Measurements from ENCODE around the gene GPR158. TPM values are rescaled to one million over a fixed set of nuclear protein-coding genes. Genes with fewer than 3 reads are reported as not detected.

Gene GPR158
- total RNA-seq, 1 donor from 2014 or later: 0.10 TPM

- Mint-ChIP-seq H3K27ac (no peak overlapping the region), H3K36me3 (ENCODE audit: insufficient read depth) (no peaks in the 10 kb centered on the region), H3K4me1 (ENCODE audit: low read depth) (peaks cover 2% of the 10 kb centered on the region), H3K4me3 (ENCODE audit: low read depth) (no peak overlapping the region), H3K9me3 (ENCODE audit: low read depth) (no peaks in the 10 kb centered on the region), H3K27me3 (no peaks in the 10 kb centered on the region)
- TF ChIP-seq, protein P1, sequence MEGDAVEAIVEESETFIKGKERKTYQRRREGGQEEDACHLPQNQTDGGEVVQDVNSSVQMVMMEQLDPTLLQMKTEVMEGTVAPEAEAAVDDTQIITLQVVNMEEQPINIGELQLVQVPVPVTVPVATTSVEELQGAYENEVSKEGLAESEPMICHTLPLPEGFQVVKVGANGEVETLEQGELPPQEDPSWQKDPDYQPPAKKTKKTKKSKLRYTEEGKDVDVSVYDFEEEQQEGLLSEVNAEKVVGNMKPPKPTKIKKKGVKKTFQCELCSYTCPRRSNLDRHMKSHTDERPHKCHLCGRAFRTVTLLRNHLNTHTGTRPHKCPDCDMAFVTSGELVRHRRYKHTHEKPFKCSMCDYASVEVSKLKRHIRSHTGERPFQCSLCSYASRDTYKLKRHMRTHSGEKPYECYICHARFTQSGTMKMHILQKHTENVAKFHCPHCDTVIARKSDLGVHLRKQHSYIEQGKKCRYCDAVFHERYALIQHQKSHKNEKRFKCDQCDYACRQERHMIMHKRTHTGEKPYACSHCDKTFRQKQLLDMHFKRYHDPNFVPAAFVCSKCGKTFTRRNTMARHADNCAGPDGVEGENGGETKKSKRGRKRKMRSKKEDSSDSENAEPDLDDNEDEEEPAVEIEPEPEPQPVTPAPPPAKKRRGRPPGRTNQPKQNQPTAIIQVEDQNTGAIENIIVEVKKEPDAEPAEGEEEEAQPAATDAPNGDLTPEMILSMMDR (IDR thresholded peaks at IDR 0.05; ENCODE audit: unreplicated experiment): no peak
- no peak for DNase-seq (ENCODE audit: low spot score, unreplicated experiment)
These were observed 454.5 kb downstream of the GPR158 start for GRCh38 chr10:25629333-25629732.

GRCh38 chr10:25631471-25631870, 456.7 kb downstream of the GPR158 start:
- DNase-seq (ENCODE audit: low spot score, unreplicated experiment): no peak
- peaks cover 4% of the 10 kb centered on the region for H3K4me1 Mint-ChIP-seq (ENCODE audit: low read depth)
- no peaks in the 10 kb centered on the region for H3K36me3 Mint-ChIP-seq (ENCODE audit: insufficient read depth)
- TF ChIP-seq, protein P1 (IDR thresholded peaks at IDR 0.05; ENCODE audit: unreplicated experiment): no peak
- no peak overlapping the region for H3K27ac Mint-ChIP-seq
- H3K9me3 Mint-ChIP-seq (ENCODE audit: low read depth): no peaks in the 10 kb centered on the region
- H3K4me3 Mint-ChIP-seq (ENCODE audit: low read depth): no peak overlapping the region
- H3K27me3 Mint-ChIP-seq: no peaks in the 10 kb centered on the region

- H3K27me3 Mint-ChIP-seq: no peaks in the 10 kb centered on the region
- TF ChIP-seq, protein P1 (IDR thresholded peaks at IDR 0.05; ENCODE audit: unreplicated experiment): no peak
- H3K9me3 Mint-ChIP-seq (ENCODE audit: low read depth): no peaks in the 10 kb centered on the region
- DNase-seq (ENCODE audit: low spot score, unreplicated experiment): no peak
- no peak overlapping the region for H3K27ac Mint-ChIP-seq
- H3K4me1 Mint-ChIP-seq (ENCODE audit: low read depth): peaks cover 4% of the 10 kb centered on the region
- H3K4me3 Mint-ChIP-seq (ENCODE audit: low read depth): no peak overlapping the region
- no peaks in the 10 kb centered on the region for H3K36me3 Mint-ChIP-seq (ENCODE audit: insufficient read depth)
These were observed 458.0 kb downstream of the GPR158 start for GRCh38 chr10:25632802-25633201.

DNA sequence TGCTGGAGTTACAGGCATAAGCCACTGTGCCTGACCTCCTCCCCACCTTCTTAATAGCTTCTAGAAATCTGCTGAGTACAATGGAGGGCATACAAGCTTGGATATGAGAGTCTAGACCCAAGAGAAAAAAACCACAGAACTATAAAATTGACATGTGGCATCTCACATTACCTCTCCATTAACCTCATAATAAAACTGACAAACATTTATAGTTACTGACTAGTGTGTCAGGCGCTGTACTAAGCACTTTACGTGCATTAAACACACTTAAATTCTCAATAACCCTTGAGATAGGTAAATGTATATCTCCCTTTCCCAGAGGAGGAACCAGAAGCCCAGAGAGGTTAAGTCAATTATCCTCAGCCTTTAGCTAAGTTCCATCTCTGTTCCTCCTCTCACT, 458.7 kb downstream of the GPR158 start:
- TF ChIP-seq, protein P1 (IDR thresholded peaks at IDR 0.05; ENCODE audit: unreplicated experiment): no peak
- DNase-seq (ENCODE audit: low spot score, unreplicated experiment): no peak
- Mint-ChIP-seq H3K27ac (no peak overlapping the region), H3K4me3 (ENCODE audit: low read depth) (no peak overlapping the region), H3K27me3 (no peaks in the 10 kb centered on the region), H3K4me1 (ENCODE audit: low read depth) (peaks cover 4% of the 10 kb centered on the region), H3K36me3 (ENCODE audit: insufficient read depth) (no peaks in the 10 kb centered on the region), H3K9me3 (ENCODE audit: low read depth) (no peaks in the 10 kb centered on the region)

GRCh38 chr10:25639646-25640045, 464.8 kb downstream of the GPR158 start:
- H3K27me3 Mint-ChIP-seq: peaks cover 4% of the 10 kb centered on the region
- no peak for DNase-seq (ENCODE audit: low spot score, unreplicated experiment)
- H3K4me1 Mint-ChIP-seq (ENCODE audit: low read depth): peaks cover 10% of the 10 kb centered on the region
- H3K27ac Mint-ChIP-seq: no peak overlapping the region
- H3K9me3 Mint-ChIP-seq (ENCODE audit: low read depth): no peaks in the 10 kb centered on the region
- no peaks in the 10 kb centered on the region for H3K36me3 Mint-ChIP-seq (ENCODE audit: insufficient read depth)
- H3K4me3 Mint-ChIP-seq (ENCODE audit: low read depth): no peak overlapping the region
- TF ChIP-seq, protein P1 (IDR thresholded peaks at IDR 0.05; ENCODE audit: unreplicated experiment): no peak

All from progenitor cell of endocrine pancreas (in vitro differentiated cells).